BLaER1 treated with 17β-estradiol and CSF1 and Interleukin-3, amounts not matched to agents 10 nM and 100 nM (cell line): Measurements from ENCODE around the gene MYO9B.

Experiments
- H3K27ac ChIP-seq, 11 experiments: shearing (Covaris generic); formaldehyde crosslinking; 2 replicates each; pipeline ENCODE4 v1.8.1; 2022
- H3K27me3 ChIP-seq, 11 experiments: shearing (Covaris generic); formaldehyde crosslinking; 2 replicates each; pipeline ENCODE4 v1.8.1; 2022
- H3K36me3 ChIP-seq, 11 experiments: shearing (Covaris generic); formaldehyde crosslinking; 2 replicates each; pipeline ENCODE4 v1.8.1; 2022
- H3K4me1 ChIP-seq, 10 experiments: shearing (Covaris generic); formaldehyde crosslinking; 2 replicates each; pipeline ENCODE4 v1.8.1; 2022
- H3K4me2 ChIP-seq, 11 experiments: shearing (Covaris generic); formaldehyde crosslinking; 2 replicates each; pipeline ENCODE4 v1.8.1; 2022
- H3K4me3 ChIP-seq, 10 experiments: shearing (Covaris generic); formaldehyde crosslinking; 2 replicates each; pipeline ENCODE4 v1.8.1; 2022
- H3K9ac ChIP-seq, 11 experiments: shearing (Covaris generic); formaldehyde crosslinking; 2 replicates each; pipeline ENCODE4 v1.8.1; 2022
- H3K9me3 ChIP-seq, 11 experiments: shearing (Covaris generic); formaldehyde crosslinking; replicated peaks in 1 of 11; 2 replicates each; pipeline ENCODE4 v1.8.1; 2022
- H4K20me1 ChIP-seq, 11 experiments: shearing (Covaris generic); formaldehyde crosslinking; 2 replicates each; pipeline ENCODE4 v1.8.1; 2022
- Cebpa-rat ChIP-seq, 11 experiments: shearing (Covaris generic); IDR thresholded peaks; 2 replicates each; pipeline ENCODE4 v1.8.1; 2022

Gene MYO9B

DNA sequence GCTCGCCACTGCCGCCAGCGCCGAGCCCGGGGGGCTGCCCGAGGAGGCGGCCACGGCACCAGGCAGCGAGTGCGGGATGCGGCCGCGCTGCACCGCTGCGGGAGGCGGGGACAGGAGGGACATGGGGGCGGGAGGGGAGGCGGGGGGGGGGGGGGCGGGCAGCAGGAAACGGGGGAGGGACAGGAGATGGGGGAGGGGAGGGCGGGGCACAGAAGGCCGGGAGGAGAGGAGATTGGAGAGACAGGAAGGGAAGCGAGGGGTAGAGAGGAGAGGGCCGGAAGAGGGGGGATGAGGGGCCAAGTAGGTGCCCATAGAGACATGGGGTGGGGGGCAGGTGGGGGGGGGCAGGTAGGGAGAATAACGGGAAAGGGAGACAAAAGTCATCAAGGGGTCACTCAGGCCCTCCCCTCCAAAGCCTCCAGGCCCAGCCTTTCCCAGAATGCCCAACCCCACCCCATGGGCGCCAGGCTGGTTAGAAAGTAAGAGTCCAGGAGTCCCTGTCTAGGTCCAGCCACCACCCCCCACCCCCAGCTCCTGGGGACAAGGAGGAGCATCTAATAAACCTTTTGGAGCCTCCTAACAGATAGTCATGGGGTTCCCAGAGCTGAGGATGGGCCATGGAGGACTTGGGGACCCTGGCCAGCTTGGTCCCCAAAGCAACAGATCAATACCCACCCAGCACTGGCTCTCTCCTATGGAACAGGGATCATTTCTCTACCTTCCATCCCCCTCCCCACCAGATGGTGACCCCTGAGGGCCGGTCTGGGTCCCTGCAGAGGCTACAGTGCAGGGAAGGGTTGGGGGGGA lies 160.6 kb downstream of the MYO9B start:
- Histone ChIP-seq H3K36me3 (peaks cover 27 to 67% (median 58%) of the 10 kb centered on the region in 11 experiments), H3K9ac (peak overlapping the region; percentile 62 to 80 (median 71); a peak in 20 of 22 replicates), H3K4me1 (peaks cover 21 to 45% (median 27%) of the 10 kb centered on the region in 10 experiments), H3K27me3 (no peaks in the 10 kb centered on the region), H3K4me3 (peak overlapping the region; percentile 52 to 77 (median 65)), H3K27ac (peak overlapping the region in 10 of 11 experiments; percentile 4 to 71 (median 50); a peak in 16 of 22 replicates), H3K9me3 (no peaks in the 10 kb centered on the region), H3K4me2 (peak overlapping the region; percentile 85 to 99 (median 96)), H4K20me1 (peaks cover 11 to 60% (median 34%) of the 10 kb centered on the region in 11 experiments; a peak in 20 of 22 replicates)
- TF ChIP-seq Cebpa-rat (IDR thresholded peaks at IDR 0.05) = no peak

DNA sequence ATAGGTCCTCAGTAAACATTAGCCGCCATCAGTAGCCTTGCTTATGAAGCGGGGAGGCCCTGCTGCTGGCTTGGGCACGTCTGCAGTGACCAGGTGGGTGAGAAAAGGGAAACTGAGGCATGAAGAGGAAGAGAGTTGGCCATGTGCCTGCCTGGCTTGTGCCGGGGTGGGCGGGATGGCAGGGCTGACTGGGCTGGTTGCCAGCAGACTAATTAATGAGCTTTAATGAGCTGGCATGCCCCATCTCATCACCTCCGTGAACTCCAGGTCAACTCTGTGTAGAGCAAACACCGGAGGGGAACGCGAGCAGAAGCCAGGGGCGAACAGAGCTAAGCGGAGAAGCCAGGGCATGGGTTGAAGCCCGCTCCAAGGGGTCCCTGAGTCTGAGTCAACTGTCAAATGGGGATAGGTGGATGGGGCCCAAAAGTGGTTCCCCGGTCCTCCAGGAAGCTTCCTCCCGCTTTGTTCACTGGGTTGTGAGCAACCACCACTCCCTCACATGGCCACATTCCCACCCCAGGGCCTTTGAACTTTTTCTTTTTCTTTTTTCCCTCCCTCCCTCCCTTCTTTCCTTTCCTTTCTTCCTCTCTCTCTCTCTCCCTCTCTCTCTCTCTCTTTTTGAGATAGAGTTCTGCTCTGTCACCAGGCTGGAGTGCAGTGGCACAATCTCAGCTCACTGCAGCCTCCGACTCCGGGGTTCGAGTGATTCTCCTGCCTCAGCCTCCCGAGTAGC lies 161.4 kb downstream of the MYO9B start:
- Histone ChIP-seq H3K9ac (0 out of 22 replicates have a peak overlapping the region, but pooled peaks of 1 of the 11 experiments have one; percentile 4), H3K9me3 (no peaks in the 10 kb centered on the region), H3K27me3 (no peaks in the 10 kb centered on the region), H3K4me3 (peak overlapping the region in 2 of 10 experiments; percentile 48 to 52; a peak in 2 of 20 replicates), H3K27ac (no peak overlapping the region), H3K4me2 (peak overlapping the region; percentile 41 to 86 (median 54); a peak in 19 of 22 replicates), H3K36me3 (peaks cover 19 to 63% (median 52%) of the 10 kb centered on the region in 11 experiments), H3K4me1 (peaks cover 26 to 53% (median 34%) of the 10 kb centered on the region in 10 experiments), H4K20me1 (peaks cover 19 to 60% (median 39%) of the 10 kb centered on the region in 11 experiments; a peak in 20 of 22 replicates)
- no peak for TF ChIP-seq Cebpa-rat (IDR thresholded peaks at IDR 0.05)

GRCh38 chr19:17237747-17238706 lies 162.4 kb downstream of the MYO9B start:
- Histone ChIP-seq H3K27ac (no peak overlapping the region), H4K20me1 (peaks cover 29 to 60% (median 42%) of the 10 kb centered on the region in 11 experiments; a peak in 21 of 22 replicates), H3K9me3 (no peaks in the 10 kb centered on the region), H3K4me3 (no peak overlapping the region), H3K9ac (no peak overlapping the region), H3K36me3 (peaks cover 10 to 52% (median 42%) of the 10 kb centered on the region in 11 experiments), H3K4me2 (peak overlapping the region in 1 of 11 experiments; percentile 24; a peak in 2 of 22 replicates), H3K27me3 (no peaks in the 10 kb centered on the region), H3K4me1 (peaks cover 37 to 64% (median 44%) of the 10 kb centered on the region in 10 experiments)
- TF ChIP-seq Cebpa-rat (IDR thresholded peaks at IDR 0.05) = no peak

DNA sequence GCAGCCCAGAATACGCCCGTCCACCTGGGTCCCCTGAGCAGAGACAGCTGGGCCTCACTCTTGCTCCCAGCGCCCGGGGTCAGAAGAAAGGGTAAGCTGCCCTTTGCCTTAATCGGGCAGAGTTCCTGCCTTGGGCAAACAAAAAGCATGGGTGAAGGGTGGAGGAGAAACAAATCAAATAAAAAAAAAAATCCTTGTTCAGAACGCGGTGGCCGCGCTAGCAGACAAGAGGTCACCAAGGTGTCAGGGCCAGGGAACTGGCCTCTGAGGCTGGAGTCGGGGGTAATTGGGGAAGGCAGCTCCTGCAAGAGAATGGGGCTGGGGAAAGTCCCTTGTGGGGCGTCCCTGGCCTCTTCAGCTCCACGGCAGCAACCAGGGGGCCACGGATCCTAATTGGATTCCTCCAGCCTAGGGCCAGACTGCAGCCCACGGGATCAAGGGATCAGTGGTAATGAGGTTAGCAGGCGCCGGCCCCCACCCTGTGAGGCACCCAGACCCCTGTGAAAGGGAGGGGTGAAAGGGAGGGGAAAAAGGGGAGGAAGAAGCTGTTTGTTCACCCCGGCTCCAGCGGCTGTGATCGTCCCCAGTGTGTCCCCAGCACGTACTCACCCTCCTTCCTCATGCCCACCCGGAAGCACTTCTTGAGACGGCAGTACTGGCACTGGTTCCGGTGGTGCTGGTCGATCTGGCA lies 164.6 kb downstream of the MYO9B start:
- Histone ChIP-seq H3K27ac (0 out of 22 replicates have a peak overlapping the region, but pooled peaks of 1 of the 11 experiments have one; percentile 18), H3K27me3 (no peaks in the 10 kb centered on the region), H3K36me3 (peaks cover 10 to 39% (median 29%) of the 10 kb centered on the region in 11 experiments; a peak in 21 of 22 replicates), H3K4me2 (0 out of 22 replicates have a peak overlapping the region, but pooled peaks of 1 of the 11 experiments have one; percentile 6), H3K4me1 (peaks cover 31 to 54% (median 48%) of the 10 kb centered on the region in 10 experiments), H3K9me3 (no peaks in the 10 kb centered on the region), H3K9ac (no peak overlapping the region), H3K4me3 (no peak overlapping the region), H4K20me1 (peaks cover 23 to 63% (median 41%) of the 10 kb centered on the region in 11 experiments; a peak in 21 of 22 replicates)
- TF ChIP-seq Cebpa-rat (IDR thresholded peaks at IDR 0.05) = no peak

- no peak for TF ChIP-seq Cebpa-rat (IDR thresholded peaks at IDR 0.05)
- H3K27ac ChIP-seq = 0 out of 22 replicates have a peak overlapping the region, but pooled peaks of 1 of the 11 experiments have one; percentile 11
- no peak overlapping the region for H3K4me3 ChIP-seq
These were observed 165.3 kb downstream of the MYO9B start for GRCh38 chr19:17240826-17241399.

DNA sequence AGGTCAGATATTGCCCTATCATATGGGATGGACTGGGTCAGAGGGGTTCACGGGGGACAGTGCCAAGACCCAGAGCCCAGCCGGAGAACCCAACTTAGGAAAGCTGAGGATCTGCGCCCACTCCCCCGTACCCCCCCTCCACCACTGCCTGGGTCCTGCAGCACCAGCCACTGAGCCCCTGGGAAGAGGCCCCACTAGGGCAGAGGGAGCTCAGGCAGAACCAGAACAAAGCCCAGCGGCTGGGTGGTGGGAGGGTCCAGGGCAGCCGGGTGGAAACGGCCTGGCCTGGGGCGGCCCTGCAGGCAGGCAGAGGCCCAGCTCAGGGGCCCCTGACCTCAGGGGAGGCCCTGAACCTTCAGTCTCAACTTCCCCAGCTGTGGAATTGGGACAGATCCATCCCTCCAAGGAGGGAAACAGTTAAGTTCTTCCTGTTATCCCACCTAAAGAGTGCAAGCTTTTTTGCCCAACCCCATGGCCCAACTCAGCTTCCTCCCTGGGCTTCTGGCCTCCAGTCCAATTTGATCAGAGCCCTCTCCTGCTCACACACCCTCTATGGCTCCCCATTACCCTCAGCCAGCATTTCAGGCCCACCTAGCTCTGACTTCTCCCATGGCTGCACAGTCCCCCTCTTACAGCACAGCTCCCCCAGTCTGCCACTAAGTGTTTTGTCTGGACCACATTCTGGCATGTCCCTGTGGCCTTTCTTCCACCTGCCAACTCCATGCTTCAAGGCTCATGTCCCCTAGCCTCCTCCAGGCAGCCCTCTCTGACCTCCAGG lies 167.0 kb downstream of the MYO9B start:
- Histone ChIP-seq H3K4me2 (peak overlapping the region; percentile 93 to 100 (median 99)), H3K27me3 (no peaks in the 10 kb centered on the region), H3K9me3 (no peaks in the 10 kb centered on the region), H3K4me3 (peak overlapping the region in 8 of 10 experiments; percentile 3 to 98 (median 82); a peak in 11 of 20 replicates), H3K27ac (peak overlapping the region in 9 of 11 experiments; percentile 24 to 57 (median 42); a peak in 15 of 22 replicates), H4K20me1 (peaks cover 22 to 63% (median 41%) of the 10 kb centered on the region in 11 experiments; a peak in 21 of 22 replicates), H3K4me1 (peaks cover 35 to 54% (median 49%) of the 10 kb centered on the region in 10 experiments), H3K9ac (peak overlapping the region; percentile 11 to 91 (median 87); a peak in 19 of 22 replicates), H3K36me3 (peaks cover 8 to 37% (median 29%) of the 10 kb centered on the region in 11 experiments; a peak in 21 of 22 replicates)
- no peak for TF ChIP-seq Cebpa-rat (IDR thresholded peaks at IDR 0.05)

More at GRCh38 chr19:17240826-17241399, 165.3 kb downstream of the MYO9B start:
- H3K36me3 ChIP-seq = peaks cover 10 to 39% (median 29%) of the 10 kb centered on the region in 11 experiments; a peak in 21 of 22 replicates
- H3K4me1 ChIP-seq = peaks cover 29 to 51% (median 45%) of the 10 kb centered on the region in 10 experiments
- H3K27me3 ChIP-seq = no peaks in the 10 kb centered on the region
- peak overlapping the region in 7 of 11 experiments; percentile 15 to 100 (median 96); a peak in 7 of 22 replicates for H3K4me2 ChIP-seq
- H3K9ac ChIP-seq = no peak overlapping the region
- peaks cover 22 to 63% (median 41%) of the 10 kb centered on the region in 11 experiments; a peak in 21 of 22 replicates for H4K20me1 ChIP-seq
- no peaks in the 10 kb centered on the region for H3K9me3 ChIP-seq
